NCI-H146 (cell line): ENCODE measurements around the gene ROM1.
"Not testable (repeated sequence)": the region's sequence is repeated elsewhere in the genome, so short reads cannot be mapped to it uniquely, and the experiment has no call there.

Experiments used
- DNase-seq: peaks from one replicate; lab custom pipeline; 2025; lab: John Stamatoyannopoulos, UW

Gene ROM1

DNA sequence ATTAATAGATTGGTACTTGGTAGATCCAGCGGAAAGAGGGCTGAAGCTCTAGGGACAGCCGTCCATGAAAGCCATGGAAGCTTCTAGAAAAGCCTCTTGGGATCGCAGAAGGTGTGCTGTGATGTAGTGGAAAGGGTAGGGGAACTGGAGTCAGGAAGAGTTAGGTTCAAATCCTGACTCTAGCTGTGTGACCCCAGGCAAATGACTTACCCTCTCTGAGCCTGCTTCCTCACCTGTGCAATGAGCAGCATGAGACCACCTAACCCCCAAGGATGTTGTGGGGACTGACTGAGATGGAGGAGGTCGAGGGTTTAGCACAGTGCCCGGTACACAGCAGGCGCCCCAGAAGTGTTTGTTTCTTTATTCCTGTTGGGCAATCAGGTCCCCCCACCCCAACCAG, 2.7 kb upstream of the ROM1 start:
- no peak for DNase-seq

DNA sequence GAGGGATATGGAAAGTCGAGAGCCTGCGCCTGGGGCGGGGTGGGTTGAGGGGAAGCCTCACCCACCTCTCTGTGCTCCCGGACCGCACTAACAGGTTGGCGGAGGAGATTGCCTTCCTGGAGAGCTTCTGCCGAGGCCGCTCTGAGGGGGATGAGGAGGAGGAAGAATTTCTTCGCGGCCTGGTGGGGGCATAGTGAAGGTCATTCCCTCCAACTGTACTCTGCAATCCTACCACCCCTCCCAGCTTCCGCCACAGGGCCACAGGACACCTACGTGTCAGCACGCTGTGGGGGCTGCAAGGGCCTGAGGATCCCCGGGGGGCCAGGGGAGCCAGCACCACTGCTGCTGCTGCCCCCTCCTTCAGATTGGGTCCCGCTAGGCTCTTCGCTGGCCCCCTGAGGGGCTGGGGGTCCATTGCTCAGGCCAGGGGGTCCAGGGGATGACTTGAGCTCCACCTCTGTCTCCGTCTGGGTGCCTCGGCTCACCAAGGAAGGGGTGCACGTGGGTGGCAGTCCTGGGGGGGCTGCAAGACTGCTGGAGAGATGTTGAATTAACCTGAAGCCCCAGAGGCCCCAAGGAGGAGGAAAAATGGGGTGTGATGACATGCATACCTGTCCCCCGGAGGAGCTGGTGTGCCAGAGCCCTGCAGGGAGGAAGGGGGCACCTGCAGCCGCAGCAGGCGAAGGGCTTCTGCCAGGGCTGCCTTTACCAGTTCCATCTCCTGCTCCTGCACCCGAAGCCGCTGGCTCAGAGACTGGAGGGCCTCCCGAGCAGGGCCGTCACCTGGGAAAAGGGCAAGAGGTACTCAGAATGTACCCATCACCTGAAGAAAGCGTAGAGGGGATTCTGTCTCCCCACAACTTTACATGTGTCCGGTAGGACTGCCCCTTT, 2.0 kb upstream of the ROM1 start:
- DNase-seq: no peak

DNA sequence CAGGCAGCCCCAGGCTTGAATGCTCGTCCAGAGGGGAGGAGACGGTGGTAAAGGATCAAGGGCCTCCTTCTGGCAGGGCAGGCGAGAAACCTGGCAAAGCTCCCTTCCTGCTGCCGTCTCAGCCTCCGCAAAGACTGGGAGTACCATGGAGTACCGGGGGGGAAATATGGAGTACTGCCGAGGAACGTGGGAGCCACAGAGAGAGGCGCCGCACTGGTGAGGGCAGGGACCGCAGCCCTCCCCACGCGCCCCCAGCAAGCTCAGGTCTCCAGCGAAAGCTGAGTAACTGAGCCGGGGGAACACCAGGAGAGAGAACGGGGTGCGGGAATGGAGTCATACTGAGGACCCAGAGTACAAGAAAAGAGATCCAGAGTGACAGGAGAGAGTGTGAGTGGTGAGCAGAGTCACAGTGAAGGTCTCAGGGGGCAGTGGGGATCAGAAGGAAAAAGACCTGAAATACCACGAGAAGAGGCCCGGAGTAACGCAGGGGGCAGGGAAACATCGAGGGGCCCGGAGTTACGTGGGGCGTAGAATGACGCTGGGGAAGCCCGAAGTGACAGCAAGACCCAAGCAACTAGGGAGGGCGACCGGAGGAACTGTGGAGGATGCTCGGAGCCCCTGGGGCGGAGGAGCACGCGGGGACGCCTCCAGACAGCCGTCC, 1.2 kb upstream of the ROM1 start:
- peak; percentile 51 for DNase-seq

DNA sequence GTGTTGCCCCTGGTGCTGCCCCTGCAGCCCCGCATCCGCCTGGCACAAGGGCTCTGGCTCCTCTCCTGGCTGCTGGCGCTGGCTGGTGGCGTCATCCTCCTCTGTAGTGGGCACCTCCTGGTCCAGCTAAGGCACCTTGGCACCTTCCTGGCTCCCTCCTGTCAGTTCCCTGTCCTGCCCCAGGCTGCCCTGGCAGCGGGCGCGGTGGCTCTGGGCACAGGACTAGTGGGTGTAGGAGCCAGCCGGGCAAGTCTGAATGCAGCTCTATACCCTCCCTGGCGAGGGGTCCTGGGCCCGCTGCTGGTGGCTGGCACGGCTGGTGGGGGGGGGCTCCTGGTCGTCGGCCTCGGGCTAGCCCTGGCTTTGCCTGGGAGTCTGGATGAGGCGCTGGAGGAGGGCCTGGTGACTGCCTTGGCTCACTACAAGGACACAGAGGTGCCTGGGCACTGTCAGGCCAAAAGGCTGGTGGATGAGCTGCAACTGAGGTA, 278 bp downstream of the ROM1 start:
- no peak for DNase-seq

DNA sequence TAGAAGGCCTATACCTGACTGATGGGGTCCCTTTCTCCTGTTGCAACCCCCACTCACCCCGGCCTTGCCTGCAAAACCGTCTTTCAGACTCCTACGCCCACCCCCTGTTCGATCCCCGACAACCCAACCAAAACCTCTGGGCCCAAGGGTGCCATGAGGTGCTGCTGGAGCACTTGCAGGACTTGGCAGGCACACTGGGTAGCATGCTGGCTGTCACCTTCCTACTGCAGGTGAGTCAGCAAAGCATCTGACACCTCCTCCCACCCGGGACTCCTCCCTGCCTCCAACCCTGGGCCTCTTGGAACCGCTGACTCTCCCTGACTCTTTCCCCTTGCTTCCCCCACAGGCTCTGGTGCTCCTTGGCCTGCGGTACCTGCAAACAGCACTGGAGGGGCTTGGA, 1.2 kb downstream of the ROM1 start:
- no peak for DNase-seq

DNA sequence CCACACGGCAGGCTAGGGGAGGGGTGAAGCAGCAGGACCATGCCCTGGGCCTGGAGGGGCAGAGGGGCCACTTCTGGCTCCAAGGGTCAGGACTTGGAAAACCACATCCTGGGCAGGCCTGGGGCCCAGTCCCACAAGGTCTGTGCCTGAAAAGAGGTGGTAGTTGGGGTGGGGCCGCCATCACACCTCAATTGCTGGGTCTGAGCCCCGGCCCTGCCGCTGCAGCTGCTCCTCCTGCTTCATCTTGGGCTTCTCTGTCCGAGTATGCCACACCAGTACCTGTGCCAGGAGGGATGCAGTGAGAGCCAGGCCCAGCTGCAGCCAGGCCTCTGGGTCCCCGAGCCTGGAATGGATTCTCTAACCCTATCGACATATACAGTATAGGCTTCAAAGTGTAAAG, 2.5 kb downstream of the ROM1 start:
- no peak for DNase-seq

DNA sequence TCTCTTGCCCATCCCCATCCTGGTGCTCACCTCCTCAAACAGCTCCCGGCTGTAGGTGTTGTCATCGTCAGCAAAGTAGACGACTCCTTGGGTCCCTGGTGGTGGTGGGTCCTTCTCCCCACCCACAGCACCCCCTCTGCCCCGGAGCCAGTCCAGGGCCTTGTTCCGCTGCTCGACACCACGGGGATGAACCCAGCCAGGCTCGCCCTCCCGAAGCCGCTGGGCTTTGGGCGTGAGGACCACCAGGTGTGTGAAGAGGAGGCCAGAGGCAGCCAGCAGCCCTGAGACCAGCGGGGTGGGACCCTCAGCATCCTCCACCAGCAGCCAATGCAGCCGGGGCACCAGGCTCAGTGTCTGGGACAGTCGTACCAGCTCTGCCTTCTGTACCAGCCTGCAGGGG, 3.9 kb downstream of the ROM1 start:
- DNase-seq: not testable (repeated sequence)

DNA sequence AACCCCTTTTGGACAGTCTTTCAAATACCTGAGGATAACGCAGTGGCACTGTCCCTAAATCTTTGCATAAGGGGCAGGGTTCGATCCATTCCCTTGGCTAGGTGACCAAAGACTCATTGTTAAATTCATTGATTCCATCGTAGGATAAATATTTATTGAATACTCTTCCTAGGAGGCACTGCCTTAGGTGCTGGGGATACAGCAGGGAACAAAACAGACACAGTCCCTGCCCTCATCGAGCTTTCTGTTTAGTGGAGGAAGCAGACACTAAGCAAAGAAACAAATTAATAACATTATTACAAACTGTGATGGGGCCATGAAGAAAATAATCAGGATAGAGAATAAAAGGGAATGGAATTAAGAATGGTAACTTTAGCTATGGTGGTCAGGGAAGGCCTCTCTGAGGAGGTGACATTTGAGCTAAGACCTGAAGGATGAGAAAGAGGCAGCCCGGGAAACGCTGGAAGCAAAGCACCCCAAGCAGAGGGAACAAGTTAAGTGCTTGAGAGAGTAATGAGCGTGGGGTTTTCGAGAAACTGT, 8.0 kb downstream of the ROM1 start:
- no peak for DNase-seq

DNA sequence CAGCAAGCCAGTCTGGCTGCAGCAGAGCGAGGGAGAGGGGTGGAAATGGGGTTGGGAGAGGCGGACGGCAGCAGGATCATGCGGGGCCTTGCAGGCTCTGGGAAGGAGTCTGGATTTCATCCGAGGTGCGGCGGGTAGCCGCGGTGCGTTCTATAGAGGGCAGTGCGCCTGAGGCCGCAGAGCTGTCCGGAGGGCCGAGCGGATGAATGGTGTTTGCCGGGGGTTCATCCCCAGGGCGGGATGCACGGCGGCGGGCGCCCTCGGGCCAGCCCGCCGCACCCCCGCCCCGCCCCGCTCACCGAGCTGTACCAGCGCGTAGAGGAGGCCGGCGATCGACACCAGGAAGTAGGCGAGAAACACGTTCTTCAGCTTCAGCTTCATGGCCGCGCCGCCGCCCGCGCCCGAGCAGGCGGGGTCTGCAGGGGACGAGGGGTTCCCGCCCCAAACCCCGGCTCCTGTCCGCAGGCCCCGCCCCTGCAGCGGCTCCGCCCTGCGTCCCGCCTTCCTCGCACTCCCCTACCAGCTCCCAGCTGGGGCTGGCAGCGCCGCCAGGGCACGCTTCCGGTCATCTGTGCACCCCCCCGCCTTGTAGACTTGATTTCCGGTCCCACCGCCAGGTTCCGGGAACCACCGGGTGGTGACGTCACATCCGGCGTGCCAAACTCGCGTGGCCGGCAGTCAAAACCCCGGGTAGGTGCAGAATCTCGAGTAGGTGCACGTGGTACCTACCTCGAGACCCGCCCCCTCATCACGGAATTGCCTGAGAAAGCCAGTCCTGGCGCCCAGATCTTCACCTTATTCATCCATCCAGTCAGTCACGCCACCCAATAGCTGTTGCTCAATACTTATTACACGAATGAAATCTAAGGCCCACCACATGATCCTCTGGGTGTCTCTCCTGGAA, 8.8 kb downstream of the ROM1 start, which contains the start of gene B3GAT3:
B3GAT3 (minus strand) TSS at position 420 of the 904 bp plus-strand sequence; CDS start at position 381, 39 bp downstream.
- DNase-seq: peak; percentile 99

DNA sequence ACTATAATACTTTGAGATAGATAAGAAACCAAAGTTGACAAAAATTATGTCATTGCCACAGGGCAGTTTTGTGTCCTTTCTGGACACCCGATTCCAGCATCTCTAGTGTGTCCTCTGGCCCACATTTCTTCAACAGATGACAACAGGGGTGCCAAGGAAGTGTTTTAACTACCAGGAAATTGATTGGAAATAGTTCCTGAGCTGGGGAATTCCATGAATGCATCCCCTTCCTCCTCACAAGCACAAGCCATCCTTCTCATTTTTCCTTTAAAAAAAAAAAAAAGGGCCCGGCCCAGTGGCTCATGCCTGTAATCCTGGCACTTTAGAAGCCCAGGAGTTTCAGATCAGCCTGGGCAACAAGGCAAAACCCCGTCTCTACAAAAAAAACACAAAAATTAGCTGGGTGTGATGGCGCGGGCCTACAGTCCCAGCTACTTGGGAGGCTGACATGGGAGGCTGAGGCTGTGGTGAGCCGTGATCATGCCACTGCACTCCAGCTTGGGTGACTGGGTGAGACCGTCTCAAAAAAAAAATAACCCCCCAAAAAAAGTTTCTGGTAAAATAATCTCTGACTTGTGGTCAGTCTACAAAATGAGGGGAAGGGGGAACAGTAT, 9.5 kb downstream of the ROM1 start:
- DNase-seq: no peak

DNA sequence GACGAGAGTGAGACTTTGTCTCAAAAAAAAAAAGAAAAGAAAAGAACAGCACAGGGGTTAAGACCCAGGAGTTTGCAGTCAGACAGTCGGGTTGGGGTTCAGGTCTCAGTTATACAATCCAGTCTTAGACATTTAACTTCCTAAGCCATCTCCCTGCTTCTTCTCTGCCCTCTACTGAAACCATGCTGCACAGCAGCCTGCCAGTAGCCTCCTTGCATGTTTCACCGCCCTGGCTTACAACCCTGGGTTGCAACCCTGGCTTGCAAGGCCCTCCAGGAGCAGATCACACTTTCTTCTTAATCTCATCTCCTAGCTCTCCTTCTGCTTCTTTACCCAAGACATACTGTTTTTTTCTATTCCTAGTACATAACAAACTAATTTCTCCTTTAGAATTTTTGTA, 14.7 kb downstream of the ROM1 start:
- no peak for DNase-seq

DNA sequence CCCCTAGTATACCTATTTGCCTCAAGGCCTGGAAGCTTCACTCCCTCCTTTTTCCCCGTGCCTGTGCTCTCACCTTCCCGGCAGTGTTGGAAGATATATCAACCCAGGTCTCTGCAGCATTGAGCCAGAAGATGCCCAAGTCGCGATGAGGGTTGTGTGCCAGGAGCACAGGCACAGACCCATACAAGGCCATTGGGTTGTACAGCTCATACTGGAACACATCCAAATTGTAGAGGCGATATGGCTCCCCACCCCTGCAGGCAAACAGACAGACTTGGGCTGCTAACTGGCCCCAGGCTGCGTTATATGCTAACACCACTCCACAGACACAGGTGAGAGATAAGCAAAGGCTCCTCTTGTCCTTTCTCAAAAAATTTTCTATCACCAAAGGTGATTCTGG, 19.4 kb downstream of the ROM1 start:
- DNase-seq: no peak

DNA sequence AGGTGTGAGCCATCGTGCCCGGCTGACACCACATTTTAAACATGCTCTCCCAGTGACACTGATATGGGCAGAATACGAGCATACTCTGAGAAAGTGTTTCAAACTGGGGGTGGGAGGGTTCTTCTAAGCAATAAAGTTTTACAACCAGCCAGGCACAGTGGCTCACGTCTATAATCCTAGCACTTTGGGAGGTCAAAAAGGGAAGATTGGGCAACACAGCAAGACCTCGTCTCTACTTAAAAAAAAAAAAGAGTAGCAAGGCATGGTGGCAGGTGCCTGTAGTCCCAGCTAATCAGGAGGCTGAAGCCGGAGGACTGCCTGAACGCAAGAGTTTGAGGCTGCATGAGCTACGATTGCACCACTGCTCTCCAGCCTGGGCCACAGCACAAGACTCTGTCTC, 31.2 kb downstream of the ROM1 start:
- no peak for DNase-seq

DNA sequence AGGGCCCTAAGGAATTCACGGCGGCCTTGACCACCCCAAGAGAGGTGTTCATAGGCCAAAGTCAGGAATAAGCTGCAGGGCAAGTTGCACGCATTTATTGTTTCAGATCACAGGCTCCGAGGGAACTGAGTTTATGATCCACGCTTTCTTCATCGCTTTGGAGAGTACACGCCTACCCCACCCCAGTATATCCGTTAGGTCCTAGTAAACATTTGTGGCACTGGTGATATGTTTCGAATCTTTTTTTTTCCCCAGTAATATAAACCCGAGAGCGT, 32.6 kb downstream of the ROM1 start:
- DNase-seq: peak; percentile 13

DNA sequence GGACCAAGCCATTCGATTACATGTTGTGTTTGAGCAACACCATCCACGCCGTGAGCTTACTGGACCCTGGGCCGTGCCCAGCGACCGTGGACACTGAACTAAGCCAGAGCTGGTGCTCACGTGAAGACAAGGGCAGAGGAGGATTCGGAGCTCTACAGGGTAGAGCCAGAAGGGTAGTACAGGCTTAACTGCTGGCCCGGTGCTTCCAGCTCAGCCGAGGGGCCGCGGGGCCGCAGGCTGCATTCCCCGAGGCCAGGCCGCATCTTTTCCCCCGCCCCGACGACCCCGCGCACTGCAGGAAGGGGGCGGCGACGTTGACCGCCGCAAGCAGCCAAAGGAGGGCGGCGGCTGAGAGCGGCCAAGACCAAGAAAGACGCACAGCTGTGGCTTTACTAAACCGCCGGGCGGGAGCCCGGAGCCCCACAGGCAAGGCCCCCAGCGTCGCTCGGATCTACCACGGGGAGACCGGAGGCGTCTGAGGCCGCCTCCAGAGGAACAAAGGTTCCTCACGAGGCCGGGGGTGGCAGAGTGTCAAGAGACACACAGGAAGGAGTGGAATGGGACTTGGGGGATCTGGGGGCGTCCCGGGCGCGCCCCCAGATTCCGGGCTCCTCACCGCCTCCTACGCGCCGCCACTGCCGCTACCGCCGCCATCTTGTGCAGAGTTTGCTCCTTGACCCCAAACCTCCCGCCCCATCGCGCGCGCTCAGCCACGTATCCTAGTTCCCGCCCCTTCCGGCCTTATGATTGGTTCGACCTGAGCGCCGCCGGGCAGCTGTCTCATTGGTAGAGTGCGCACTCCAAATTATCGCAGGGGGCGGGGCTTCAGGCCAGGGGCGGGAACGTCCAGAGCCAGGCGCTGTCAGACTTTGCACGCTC, 33.1 kb downstream of the ROM1 start, which contains the start of gene GANAB:
GANAB (minus strand) TSS at position 668 of the 879 bp plus-strand sequence; CDS start at position 654, 14 bp downstream.
- peak; percentile 99 for DNase-seq

DNA sequence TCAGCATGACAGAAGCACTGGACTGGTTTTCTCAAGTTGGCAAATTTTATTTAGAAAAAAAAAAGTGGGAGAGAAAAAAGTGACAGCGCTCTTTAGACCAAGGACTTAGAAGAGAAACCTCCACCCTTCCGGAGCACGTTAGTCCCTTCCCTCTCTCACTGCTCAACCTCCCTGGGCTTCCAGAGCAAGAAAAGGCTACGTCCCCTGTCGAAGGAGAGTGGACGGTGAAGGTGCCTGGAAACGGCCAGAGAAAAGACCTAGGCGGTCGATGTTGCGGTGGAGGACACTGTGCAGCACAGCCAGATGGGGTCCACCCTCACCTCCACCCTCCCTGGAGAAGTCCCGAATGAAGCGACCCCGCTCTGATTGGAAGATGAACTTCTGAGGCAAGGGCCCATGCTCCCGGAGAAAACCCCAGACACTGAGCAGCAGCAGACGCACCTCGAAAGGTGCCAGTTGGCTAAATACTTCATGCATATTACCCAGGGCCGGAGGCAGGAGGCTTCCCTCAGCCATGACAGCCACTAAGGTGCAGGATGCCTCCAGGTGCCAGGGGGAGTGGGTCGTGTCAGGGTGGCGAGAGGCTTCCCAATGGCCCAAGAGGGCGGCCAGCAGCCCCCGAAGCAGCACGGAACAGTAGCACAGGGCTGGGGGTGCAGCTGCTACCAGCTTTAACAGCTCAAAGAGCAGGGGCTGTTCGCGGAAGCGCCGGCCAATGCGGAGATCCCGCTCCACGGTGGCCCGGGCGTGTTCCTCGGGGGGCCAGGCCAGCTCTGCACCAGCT, 34.0 kb downstream of the ROM1 start:
- DNase-seq: no peak

DNA sequence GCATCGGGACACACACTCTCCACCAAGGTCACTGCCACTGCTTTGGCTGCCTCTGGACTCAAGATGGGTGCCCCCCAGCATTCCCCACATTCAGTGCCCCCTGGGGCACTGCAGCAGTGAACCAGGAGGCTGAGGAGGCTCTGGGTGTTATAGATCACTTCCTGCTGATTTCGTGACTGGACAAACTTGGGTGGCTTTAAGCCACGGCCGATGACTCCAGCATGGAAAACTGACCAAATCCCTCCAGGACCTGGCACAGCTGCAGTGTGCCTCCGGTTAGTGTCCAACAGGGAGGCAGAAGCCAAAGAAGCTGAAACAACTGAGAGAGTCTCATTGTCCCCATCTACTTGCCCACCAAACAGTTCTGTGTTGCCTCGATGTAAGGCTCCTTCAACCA, 34.5 kb downstream of the ROM1 start:
- DNase-seq: no peak

DNA sequence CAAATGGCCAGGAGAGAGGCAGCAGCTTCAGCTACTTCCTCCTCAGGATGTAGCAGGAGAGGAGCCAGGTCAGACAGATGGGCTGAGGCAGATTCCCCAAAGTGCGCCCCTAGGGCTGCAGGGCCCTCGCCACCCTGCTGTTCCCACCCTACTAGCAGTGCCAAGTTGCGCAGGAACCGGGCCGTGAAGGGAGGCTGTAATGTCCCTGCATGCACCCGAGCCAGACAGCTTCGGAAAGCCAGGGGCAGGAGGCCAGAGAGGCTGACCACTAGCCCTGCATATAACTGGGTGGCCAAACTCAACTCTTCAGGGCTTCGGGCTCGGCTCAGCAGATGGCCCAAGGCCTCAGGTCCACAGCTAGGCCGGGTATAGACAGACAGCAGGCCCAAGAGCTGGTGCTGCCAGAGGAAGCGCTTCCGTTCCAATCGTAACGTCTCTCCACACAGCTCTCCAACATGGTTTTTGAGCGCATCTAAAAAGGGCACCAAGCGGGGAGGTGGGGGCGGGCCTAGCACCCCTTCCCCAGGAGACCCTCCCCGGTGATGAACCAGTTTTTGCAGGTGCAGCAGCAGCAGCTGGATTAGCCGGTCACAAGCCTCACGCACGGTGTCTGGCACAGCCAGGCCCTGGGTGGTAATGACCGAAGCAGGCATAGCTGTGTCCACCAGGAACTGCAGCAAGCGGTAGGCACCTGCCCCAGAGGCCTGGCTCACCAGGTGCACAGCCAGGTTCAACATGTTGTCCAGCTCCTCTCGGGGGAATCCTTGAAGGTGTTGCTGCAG, 35.3 kb downstream of the ROM1 start:
- DNase-seq: no peak

DNA sequence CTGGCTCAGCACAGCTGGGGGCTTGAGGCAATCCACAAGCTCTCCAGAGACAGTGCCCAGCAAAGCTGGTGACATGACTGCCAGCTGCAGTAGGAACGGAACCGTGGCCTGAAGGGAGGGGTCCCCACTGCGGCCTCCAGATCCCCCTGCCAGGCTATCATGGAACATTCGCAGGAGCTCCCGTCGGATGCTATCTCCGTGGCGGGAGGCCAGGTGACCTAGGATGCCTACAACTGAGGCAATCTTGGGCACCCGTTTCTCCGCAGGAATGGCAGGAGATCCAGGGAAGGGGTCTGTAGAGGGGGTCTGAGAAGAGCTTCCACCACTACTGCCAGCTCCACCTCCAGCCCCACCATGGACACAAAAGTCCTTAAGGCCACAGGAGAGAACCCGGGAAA, 35.9 kb downstream of the ROM1 start:
- DNase-seq: no peak
